Endodermal cell (in vitro differentiated cells): ENCODE data around the gene TTC28. TPM values are rescaled to one million over a fixed set of nuclear protein-coding genes. Genes with fewer than 3 reads are reported as not detected.

Experiments used
- DNase-seq: peaks from one replicate; pipeline ENCODE4 v3.0.0-alpha.2; 2017
- H3K27ac ChIP-seq: 2 replicates; pipeline ENCODE4 v1.5.1; 2013; ENCODE audit warnings: mild to moderate bottlenecking, low read depth, low read length, moderate library complexity
- H3K27me3 ChIP-seq: 2 replicates; pipeline ENCODE4 v1.6.1; 2013; ENCODE audit warnings: mild to moderate bottlenecking, low read length, moderate library complexity; ENCODE audit not compliant: insufficient read depth, control insufficient read depth, poor library complexity, severe bottlenecking
- H3K36me3 ChIP-seq: 2 replicates; pipeline ENCODE4 v1.7.0; 2013; ENCODE audit warnings: mild to moderate bottlenecking, low read length, moderate library complexity; ENCODE audit not compliant: control insufficient read depth, insufficient read depth
- H3K4me1 ChIP-seq: one replicate; pipeline ENCODE4 v1.7.0; 2013; ENCODE audit warnings: low read length; ENCODE audit not compliant: control insufficient read depth, insufficient read depth
- H3K4me3 ChIP-seq: 2 replicates; pipeline ENCODE4 v1.5.1; 2013; ENCODE audit warnings: mild to moderate bottlenecking, low read length, moderate library complexity
- H3K9ac ChIP-seq: 2 replicates; pipeline ENCODE4 v1.6.1; 2013; ENCODE audit warnings: mild to moderate bottlenecking, low read length, moderate library complexity; ENCODE audit not compliant: poor library complexity, severe bottlenecking; ENCODE audit errors: extremely low read depth
- H3K9me3 ChIP-seq: 2 replicates; pipeline ENCODE4 v1.6.1; 2013; ENCODE audit warnings: mild to moderate bottlenecking, low read length, moderate library complexity; ENCODE audit not compliant: control insufficient read depth
- H3K27ac Mint-ChIP-seq: 2 replicates; pipeline ENCODE4 v1.8.0; 2020; ENCODE audit warnings: mixed read lengths
- H3K27me3 Mint-ChIP-seq: 2 replicates; pipeline ENCODE4 v1.8.0; 2021; ENCODE audit warnings: mild to moderate bottlenecking, mixed read lengths; ENCODE audit not compliant: insufficient read depth
- H3K36me3 Mint-ChIP-seq: 2 replicates; pipeline ENCODE4 v1.8.0; 2020; ENCODE audit warnings: low read depth, mixed read lengths
- H3K4me1 Mint-ChIP-seq: 2 replicates; pipeline ENCODE4 v1.8.0; 2020; ENCODE audit warnings: mixed read lengths
- H3K4me3 Mint-ChIP-seq: 2 replicates; pipeline ENCODE4 v1.8.0; 2020; ENCODE audit warnings: mild to moderate bottlenecking, moderate library complexity, mixed read lengths
- H3K9me3 Mint-ChIP-seq: 2 replicates; pipeline ENCODE4 v1.8.0; 2020; ENCODE audit warnings: mild to moderate bottlenecking, mixed read lengths
- WGBS, 2 experiments: methylation state at CpG; one replicate each; pipeline versions ENCODE4 v1.1.5 to v1.1.7; 2013; ENCODE audit warnings: missing lambda C conversion rate in 2 of 2, mixed read lengths in 1 of 2; ENCODE audit not compliant: insufficient coverage in 1 of 2, insufficient read length in 1 of 2; 5-methylcytosine and 5-hydroxymethylcytosine counted together
- total RNA-seq, 2 donors: library from RNA; stranded (reverse); fragmentation: NEBNext Ultra II Directional in 1 of 2; extraction: Animal tissue kit (Norgen Biotek cat#: 25700) in 1 of 2; gene quantifications; 2 replicates in 1 of 2; 3 replicates in 1 of 2; pipeline ENCODE4 v1.2.1, GENCODE V29; 2021
- TF ChIP-seq, protein P1 (sequence below): fragments of 200-600 bp; sonication (generic); conservative IDR thresholded peaks from 2 replicates; pipeline ENCODE4 v1.5.0; 2021; ENCODE audit warnings: antibody characterized with exemption, mild to moderate bottlenecking

Gene TTC28
- total RNA-seq, 2 donors from 2014 or later, result 28.6 to 34.0 TPM

DNA sequence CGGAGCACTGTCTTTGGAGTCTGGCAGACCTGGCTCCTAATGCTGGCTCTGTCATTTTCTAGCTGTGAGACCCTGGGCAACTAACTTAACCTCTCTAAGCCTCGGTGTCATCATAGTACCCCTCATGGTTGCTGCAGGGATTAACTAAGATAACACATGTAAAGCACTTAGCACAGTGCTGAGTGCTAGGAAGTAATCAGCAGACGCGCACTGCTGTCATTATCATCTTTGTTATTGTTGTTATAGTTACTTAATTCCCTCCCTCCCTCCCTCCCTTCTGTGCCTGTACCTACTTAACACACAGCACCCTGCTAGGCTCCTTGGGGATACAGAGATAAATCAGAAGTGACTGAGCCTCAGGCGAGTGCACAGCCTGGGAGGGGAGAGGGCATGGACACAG, 655.9 kb downstream of the TTC28 start:
- H3K27ac Mint-ChIP-seq, result no peak overlapping the region
- Histone ChIP-seq H3K36me3 (no peaks in the 10 kb centered on the region), H3K4me3 (no peak overlapping the region), H3K9ac (no peak overlapping the region), H3K4me1 (peaks cover 5% of the 10 kb centered on the region), H3K27ac (no peak overlapping the region), H3K9me3 (no peaks in the 10 kb centered on the region), H3K27me3 (no peaks in the 10 kb centered on the region)
- H3K36me3 Mint-ChIP-seq, result no peaks in the 10 kb centered on the region
- peaks cover 2% of the 10 kb centered on the region for H3K27me3 Mint-ChIP-seq
- WGBS, 2 experiments, result 90 to 100% methylated on average over 1 to 3 of the region's 5 CpGs
- H3K4me1 Mint-ChIP-seq, result peaks cover 13% of the 10 kb centered on the region
- H3K4me3 Mint-ChIP-seq, result no peak overlapping the region
- TF ChIP-seq, protein P1, sequence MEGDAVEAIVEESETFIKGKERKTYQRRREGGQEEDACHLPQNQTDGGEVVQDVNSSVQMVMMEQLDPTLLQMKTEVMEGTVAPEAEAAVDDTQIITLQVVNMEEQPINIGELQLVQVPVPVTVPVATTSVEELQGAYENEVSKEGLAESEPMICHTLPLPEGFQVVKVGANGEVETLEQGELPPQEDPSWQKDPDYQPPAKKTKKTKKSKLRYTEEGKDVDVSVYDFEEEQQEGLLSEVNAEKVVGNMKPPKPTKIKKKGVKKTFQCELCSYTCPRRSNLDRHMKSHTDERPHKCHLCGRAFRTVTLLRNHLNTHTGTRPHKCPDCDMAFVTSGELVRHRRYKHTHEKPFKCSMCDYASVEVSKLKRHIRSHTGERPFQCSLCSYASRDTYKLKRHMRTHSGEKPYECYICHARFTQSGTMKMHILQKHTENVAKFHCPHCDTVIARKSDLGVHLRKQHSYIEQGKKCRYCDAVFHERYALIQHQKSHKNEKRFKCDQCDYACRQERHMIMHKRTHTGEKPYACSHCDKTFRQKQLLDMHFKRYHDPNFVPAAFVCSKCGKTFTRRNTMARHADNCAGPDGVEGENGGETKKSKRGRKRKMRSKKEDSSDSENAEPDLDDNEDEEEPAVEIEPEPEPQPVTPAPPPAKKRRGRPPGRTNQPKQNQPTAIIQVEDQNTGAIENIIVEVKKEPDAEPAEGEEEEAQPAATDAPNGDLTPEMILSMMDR, result no peak
- H3K9me3 Mint-ChIP-seq, result no peaks in the 10 kb centered on the region
- DNase-seq, result no peak

DNA sequence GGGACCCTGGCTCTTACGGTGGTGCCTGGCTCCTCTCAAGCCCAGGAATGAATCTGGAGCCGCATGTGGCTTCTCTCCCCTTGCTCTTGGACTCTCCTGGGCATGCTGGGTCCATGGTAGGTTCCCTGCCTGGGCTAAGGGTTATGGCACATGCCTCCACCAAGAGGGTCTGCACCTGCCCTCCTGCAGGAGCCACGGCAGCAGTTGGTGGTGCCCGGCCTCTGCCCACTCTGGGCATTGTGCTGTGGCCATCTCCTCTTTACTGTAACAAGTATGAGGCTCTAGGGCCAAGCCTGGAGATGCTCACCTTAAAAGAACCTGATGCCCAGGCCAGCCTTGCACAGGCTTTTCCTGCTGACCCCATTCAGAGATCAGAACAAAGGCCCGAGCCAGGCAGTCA, 656.6 kb downstream of the TTC28 start:
- Histone ChIP-seq H3K27me3 (no peaks in the 10 kb centered on the region), H3K4me3 (no peak overlapping the region), H3K4me1 (peaks cover 5% of the 10 kb centered on the region), H3K9me3 (no peaks in the 10 kb centered on the region), H3K9ac (no peak overlapping the region), H3K36me3 (no peaks in the 10 kb centered on the region), H3K27ac (no peak overlapping the region)
- TF ChIP-seq, protein P1, result no peak
- no peak for DNase-seq
- Mint-ChIP-seq H3K4me1 (peaks cover 13% of the 10 kb centered on the region), H3K27me3 (peaks cover 2% of the 10 kb centered on the region), H3K4me3 (no peak overlapping the region), H3K27ac (no peak overlapping the region), H3K36me3 (no peaks in the 10 kb centered on the region), H3K9me3 (no peaks in the 10 kb centered on the region)
- 89 to 100% methylated on average over 4 to 5 of the region's 5 CpGs for WGBS, 2 experiments

DNA sequence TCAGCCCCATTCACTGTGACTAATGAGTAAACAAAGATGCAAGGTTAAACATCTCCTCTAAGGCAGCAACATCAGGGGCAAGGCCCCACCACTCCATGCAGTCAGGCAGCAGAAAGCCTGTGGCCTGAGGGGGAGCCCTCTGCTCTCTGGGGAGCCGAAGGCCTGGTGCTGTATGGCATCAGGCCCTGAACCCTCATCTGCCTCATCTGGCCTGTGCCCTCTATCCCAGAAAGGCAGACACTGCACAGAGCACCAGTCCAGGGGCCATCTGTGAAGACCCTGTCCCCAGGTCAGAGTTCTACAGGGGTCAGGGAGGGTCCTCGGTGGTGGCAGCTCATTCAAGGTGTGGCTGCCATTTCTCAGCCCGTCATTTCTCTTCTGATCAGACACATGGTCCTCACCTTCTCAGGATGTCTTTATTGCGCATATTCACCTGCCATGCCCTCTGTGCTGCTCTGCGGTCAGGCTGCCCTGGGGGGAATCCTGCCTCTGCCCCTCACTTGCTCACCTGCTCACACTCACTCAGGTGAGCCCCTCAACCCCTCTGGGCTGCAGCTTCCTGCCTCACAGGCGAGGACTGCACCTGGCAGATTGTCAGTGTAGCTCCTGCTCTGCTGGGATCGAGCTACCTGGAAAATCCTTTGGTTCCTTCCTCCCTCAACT, 657.5 kb downstream of the TTC28 start:
- H3K27ac ChIP-seq, result no peak overlapping the region
- Mint-ChIP-seq H3K27me3 (peaks cover 2% of the 10 kb centered on the region), H3K4me1 (peaks cover 16% of the 10 kb centered on the region), H3K9me3 (no peaks in the 10 kb centered on the region), H3K36me3 (no peaks in the 10 kb centered on the region), H3K4me3 (no peak overlapping the region), H3K27ac (peak overlapping the region; percentile 28)
- DNase-seq, result no peak
- 88% methylated on average over 6 to 7 of the region's 7 CpGs for WGBS, 2 experiments
- TF ChIP-seq, protein P1, result no peak
- peaks cover 5% of the 10 kb centered on the region for H3K4me1 ChIP-seq
- no peaks in the 10 kb centered on the region for H3K36me3 ChIP-seq
- no peaks in the 10 kb centered on the region for H3K27me3 ChIP-seq
- no peaks in the 10 kb centered on the region for H3K9me3 ChIP-seq
- no peak overlapping the region for H3K4me3 ChIP-seq
- H3K9ac ChIP-seq, result no peak overlapping the region
